MCF 10A (cell line): ENCODE results near the gene MGAT5. TPM values are rescaled to one million over a fixed set of nuclear protein-coding genes. Genes with fewer than 3 reads are reported as not detected.

ENCODE experiments used
- BruUV-seq: library from RNA; stranded (reverse); fragments of 400-500 nt; replicated peaks from 2 replicates; lab custom pipeline; 2021; lab: Mats Ljungman, UMichigan
- CTCF ChIA-PET: fragments of 300-600 bp; sonication (Branson Sonifier 250); formaldehyde crosslinking; extraction: SDS; loops from one replicate; lab custom pipeline; 2021; ENCODE audit warnings: antibody characterized with exemption, inconsistent platforms; lab: Yijun Ruan, JAX
- POLR2A ChIA-PET: fragments of 300-600, 350-650 bp; sonication (Branson Sonifier 250); formaldehyde crosslinking; extraction: SDS; loops from one replicate; lab custom pipeline; 2020; ENCODE audit warnings: antibody characterized with exemption, inconsistent platforms; lab: Yijun Ruan, JAX
- DNase-seq: peaks from one replicate; pipeline ENCODE4 v3.0.0-alpha.2; 2018; ENCODE audit not compliant: unreplicated experiment
- H3K27ac Mint-ChIP-seq: one replicate; pipeline ENCODE4 v1.8.0; 2022; ENCODE audit warnings: mild to moderate bottlenecking, low read depth, mixed read lengths; ENCODE audit not compliant: unreplicated experiment
- H3K27me3 Mint-ChIP-seq: one replicate; pipeline ENCODE4 v1.8.0; 2022; ENCODE audit warnings: mixed read lengths; ENCODE audit not compliant: insufficient read depth, unreplicated experiment
- H3K36me3 Mint-ChIP-seq: one replicate; pipeline ENCODE4 v1.8.0; 2022; ENCODE audit warnings: mild to moderate bottlenecking, moderate library complexity, mixed read lengths; ENCODE audit not compliant: insufficient read depth, unreplicated experiment
- H3K4me1 Mint-ChIP-seq: one replicate; pipeline ENCODE4 v1.8.0; 2022; ENCODE audit warnings: mixed read lengths; ENCODE audit not compliant: insufficient read depth, unreplicated experiment
- H3K4me3 Mint-ChIP-seq: one replicate; pipeline ENCODE4 v1.8.0; 2022; ENCODE audit warnings: mild to moderate bottlenecking, moderate library complexity, mixed read lengths; ENCODE audit not compliant: unreplicated experiment
- H3K9me3 Mint-ChIP-seq: one replicate; pipeline ENCODE4 v1.8.0; 2022; ENCODE audit warnings: mixed read lengths; ENCODE audit not compliant: unreplicated experiment
- intact Hi-C: fragments of 100-400 bp; cut with micrococcal nuclease; formaldehyde crosslinking; loops from 2 replicates; pipeline ENCODE4 v1.14.1; 2022
- total RNA-seq: library from RNA; stranded (reverse); gene quantifications from 2 replicates; pipeline ENCODE4 v1.2.3, GENCODE V29; 2022
- TF ChIP-seq, protein P1 (sequence below): fragments of 200-600 bp; IDR thresholded peaks from one replicate; pipeline ENCODE4 v1.8.0; 2022; ENCODE audit warnings: antibody characterized with exemption, mild to moderate bottlenecking; ENCODE audit not compliant: unreplicated experiment

MGAT5 gene
- total RNA-seq, 1 experiment from 2014 or later, result 22.2 TPM

GRCh38 chr2:134500211-134500935 lies 246.5 kb downstream of the MGAT5 start:
- no peaks in the 10 kb centered on the region for H3K4me1 Mint-ChIP-seq
- BruUV-seq, result no TSS peak
- ChIA-PET CTCF (interaction anchor here (0.6 to 0.9 kb wide), 2 partner anchors 41 to 49 kb away, joined by 3 read pairs; no protein-coding TSS in a partner anchor), POLR2A (interaction anchor here (1.0 kb wide), 1 partner anchor 414 kb away, joined by 3 read pairs; no protein-coding TSS in a partner anchor)
- no peak for DNase-seq
- H3K27ac Mint-ChIP-seq, result no peak overlapping the region
- H3K9me3 Mint-ChIP-seq, result peaks cover 11% of the 10 kb centered on the region
- no peak overlapping the region for H3K4me3 Mint-ChIP-seq
- no peaks in the 10 kb centered on the region for H3K36me3 Mint-ChIP-seq
- intact Hi-C loops, result no loop called here
- TF ChIP-seq, protein P1, sequence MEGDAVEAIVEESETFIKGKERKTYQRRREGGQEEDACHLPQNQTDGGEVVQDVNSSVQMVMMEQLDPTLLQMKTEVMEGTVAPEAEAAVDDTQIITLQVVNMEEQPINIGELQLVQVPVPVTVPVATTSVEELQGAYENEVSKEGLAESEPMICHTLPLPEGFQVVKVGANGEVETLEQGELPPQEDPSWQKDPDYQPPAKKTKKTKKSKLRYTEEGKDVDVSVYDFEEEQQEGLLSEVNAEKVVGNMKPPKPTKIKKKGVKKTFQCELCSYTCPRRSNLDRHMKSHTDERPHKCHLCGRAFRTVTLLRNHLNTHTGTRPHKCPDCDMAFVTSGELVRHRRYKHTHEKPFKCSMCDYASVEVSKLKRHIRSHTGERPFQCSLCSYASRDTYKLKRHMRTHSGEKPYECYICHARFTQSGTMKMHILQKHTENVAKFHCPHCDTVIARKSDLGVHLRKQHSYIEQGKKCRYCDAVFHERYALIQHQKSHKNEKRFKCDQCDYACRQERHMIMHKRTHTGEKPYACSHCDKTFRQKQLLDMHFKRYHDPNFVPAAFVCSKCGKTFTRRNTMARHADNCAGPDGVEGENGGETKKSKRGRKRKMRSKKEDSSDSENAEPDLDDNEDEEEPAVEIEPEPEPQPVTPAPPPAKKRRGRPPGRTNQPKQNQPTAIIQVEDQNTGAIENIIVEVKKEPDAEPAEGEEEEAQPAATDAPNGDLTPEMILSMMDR, result no peak
- H3K27me3 Mint-ChIP-seq, result peaks cover 11% of the 10 kb centered on the region

GRCh38 chr2:134501476-134502091 lies 247.7 kb downstream of the MGAT5 start:
- intact Hi-C loops, result no loop called here
- Mint-ChIP-seq H3K27me3 (peaks cover 11% of the 10 kb centered on the region), H3K27ac (no peak overlapping the region), H3K9me3 (peaks cover 11% of the 10 kb centered on the region), H3K36me3 (no peaks in the 10 kb centered on the region), H3K4me1 (no peaks in the 10 kb centered on the region), H3K4me3 (no peak overlapping the region)
- no peak for DNase-seq
- TF ChIP-seq, protein P1, result no peak
- CTCF ChIA-PET, result interaction anchor here (1.1 kb wide), 1 partner anchor 41 kb away, joined by 4 read pairs; no protein-coding TSS in a partner anchor
- POLR2A ChIA-PET, result interaction anchor here (1.0 kb wide), 1 partner anchor 413 kb away, joined by 3 read pairs; no protein-coding TSS in a partner anchor
- no TSS peak for BruUV-seq

GRCh38 chr2:134502104-134502503 lies 248.2 kb downstream of the MGAT5 start:
- no TSS peak for BruUV-seq
- POLR2A ChIA-PET, result no interaction called here
- H3K27me3 Mint-ChIP-seq, result peaks cover 11% of the 10 kb centered on the region

More at GRCh38 chr2:134502104-134502503, 248.2 kb downstream of the MGAT5 start:
- TF ChIP-seq, protein P1, result no peak
- intact Hi-C loops, result no loop called here
- H3K36me3 Mint-ChIP-seq, result no peaks in the 10 kb centered on the region
- no peak overlapping the region for H3K4me3 Mint-ChIP-seq
- H3K9me3 Mint-ChIP-seq, result peaks cover 11% of the 10 kb centered on the region
- no peak overlapping the region for H3K27ac Mint-ChIP-seq
- CTCF ChIA-PET, result interaction anchor here (0.5 to 1.1 kb wide), 4 partner anchors 42 to 584 kb away, joined by 3 to 4 read pairs (median 4); no protein-coding TSS in a partner anchor
- DNase-seq, result no peak
- no peaks in the 10 kb centered on the region for H3K4me1 Mint-ChIP-seq
